ENCODE data around the gene FAM118A.

Gene FAM118A

DNA sequence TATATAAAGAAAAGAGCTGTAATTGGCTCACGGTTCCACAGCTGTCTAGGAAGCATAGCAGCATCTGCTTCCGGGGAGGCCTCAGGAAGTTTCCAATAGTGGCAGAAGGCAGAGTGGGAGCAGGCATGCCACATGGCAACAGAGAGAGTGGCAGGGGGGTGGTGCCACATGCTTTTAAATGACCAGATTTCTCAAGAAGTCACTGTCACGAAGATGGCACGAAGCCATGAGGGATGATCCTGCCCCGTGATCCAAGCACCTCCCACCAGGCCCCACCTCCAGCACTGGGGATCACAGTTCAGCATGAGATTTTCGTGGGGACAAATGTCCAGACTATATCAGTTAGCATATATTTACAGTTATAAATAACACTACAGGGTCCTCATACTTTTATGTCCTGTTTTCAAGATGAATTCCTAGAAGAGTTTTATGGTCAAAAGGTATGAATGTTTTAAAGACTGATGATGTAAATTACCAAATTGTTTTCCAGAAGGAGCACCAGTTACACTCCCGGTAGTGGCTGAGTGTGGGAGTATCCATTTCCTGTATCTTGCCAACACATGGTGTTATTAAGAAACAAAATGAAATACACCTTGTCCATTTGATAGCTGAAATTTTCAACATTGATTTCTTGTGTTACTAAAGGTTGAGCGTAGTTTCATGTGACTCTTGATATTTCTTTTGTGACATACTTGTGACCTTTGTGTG lies 19.2 kb downstream of the FAM118A start:
- peak overlapping the region; percentile 21 for H3K4me3 ChIP-seq (ENCODE audit: low read depth, low read length)
- no peaks in the 10 kb centered on the region for H3K36me3 ChIP-seq (ENCODE audit: control insufficient read depth, insufficient read depth, low read length)
- H2AFZ ChIP-seq: no peak overlapping the region
- peaks cover 3% of the 10 kb centered on the region for H3K4me1 ChIP-seq
- H3K9ac ChIP-seq: no peak overlapping the region
- no peaks in the 10 kb centered on the region for H3K79me2 ChIP-seq
- peak overlapping the region; percentile 16 for H3K4me2 ChIP-seq (ENCODE audit: low read length)
- no peaks in the 10 kb centered on the region for H3K9me3 ChIP-seq (ENCODE audit: control insufficient read depth, low read length)
- TF ChIP-seq, protein P1, sequence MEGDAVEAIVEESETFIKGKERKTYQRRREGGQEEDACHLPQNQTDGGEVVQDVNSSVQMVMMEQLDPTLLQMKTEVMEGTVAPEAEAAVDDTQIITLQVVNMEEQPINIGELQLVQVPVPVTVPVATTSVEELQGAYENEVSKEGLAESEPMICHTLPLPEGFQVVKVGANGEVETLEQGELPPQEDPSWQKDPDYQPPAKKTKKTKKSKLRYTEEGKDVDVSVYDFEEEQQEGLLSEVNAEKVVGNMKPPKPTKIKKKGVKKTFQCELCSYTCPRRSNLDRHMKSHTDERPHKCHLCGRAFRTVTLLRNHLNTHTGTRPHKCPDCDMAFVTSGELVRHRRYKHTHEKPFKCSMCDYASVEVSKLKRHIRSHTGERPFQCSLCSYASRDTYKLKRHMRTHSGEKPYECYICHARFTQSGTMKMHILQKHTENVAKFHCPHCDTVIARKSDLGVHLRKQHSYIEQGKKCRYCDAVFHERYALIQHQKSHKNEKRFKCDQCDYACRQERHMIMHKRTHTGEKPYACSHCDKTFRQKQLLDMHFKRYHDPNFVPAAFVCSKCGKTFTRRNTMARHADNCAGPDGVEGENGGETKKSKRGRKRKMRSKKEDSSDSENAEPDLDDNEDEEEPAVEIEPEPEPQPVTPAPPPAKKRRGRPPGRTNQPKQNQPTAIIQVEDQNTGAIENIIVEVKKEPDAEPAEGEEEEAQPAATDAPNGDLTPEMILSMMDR (IDR thresholded peaks at IDR 0.05): no peak
- H3K27ac ChIP-seq: peak overlapping the region; percentile 29
- no peaks in the 10 kb centered on the region for H3K27me3 ChIP-seq (ENCODE audit: control insufficient read depth, insufficient read depth, low read length)

DNA sequence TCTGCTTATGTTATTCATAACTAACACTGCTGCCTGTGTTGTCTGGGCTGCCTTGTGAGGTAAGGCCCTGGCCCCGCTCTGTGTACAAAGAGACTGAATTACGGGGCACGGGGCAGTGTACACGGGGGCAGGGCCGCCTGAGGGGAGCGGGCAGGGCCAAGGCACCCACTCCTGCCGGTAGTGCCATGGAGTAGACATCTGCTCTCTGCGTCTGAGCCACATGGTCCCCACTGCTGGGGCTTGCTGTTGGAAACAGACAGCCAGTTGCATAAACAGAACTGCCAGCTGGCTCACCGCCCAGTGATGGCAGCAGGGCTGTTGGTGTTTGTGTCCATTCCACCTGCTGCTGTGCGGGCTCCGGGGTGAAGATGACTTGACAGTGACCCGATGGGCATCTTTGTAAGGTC lies 19.8 kb downstream of the FAM118A start:
- H3K9ac ChIP-seq: no peak overlapping the region
- H2AFZ ChIP-seq: no peak overlapping the region
- peak overlapping the region; percentile 16 for H3K4me2 ChIP-seq (ENCODE audit: low read length)
- H3K36me3 ChIP-seq (ENCODE audit: control insufficient read depth, insufficient read depth, low read length): no peaks in the 10 kb centered on the region
- H3K9me3 ChIP-seq (ENCODE audit: control insufficient read depth, low read length): no peaks in the 10 kb centered on the region
- H3K27ac ChIP-seq: peak overlapping the region; percentile 29
- H3K27me3 ChIP-seq (ENCODE audit: control insufficient read depth, insufficient read depth, low read length): no peaks in the 10 kb centered on the region
- peak overlapping the region; percentile 21 for H3K4me3 ChIP-seq (ENCODE audit: low read depth, low read length)
- H3K79me2 ChIP-seq: no peaks in the 10 kb centered on the region
- TF ChIP-seq, protein P1 (IDR thresholded peaks at IDR 0.05): no peak
- peaks cover 3% of the 10 kb centered on the region for H3K4me1 ChIP-seq

DNA sequence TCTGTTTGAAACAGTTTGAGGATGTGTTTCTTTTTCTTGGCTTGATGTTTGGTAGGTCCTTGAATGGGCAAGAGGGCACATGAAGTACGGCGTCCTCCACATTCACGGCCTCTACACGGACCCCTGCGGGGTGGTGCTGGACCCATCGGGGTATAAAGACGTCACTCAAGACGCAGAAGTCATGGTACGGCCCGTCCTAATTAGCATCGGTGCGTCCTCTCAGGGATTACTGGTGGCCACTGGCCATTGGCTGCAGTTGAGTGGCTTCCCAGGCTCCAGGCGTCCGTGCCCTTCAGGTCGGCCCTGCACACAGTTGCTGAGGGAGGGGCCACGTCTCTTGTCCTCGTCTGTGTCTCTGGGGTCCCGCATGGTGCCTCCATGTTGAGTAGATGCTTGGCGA lies 20.8 kb downstream of the FAM118A start:
- Histone ChIP-seq H3K9ac (no peak overlapping the region), H2AFZ (no peak overlapping the region), H3K27ac (no peak overlapping the region), H3K9me3 (ENCODE audit: control insufficient read depth, low read length) (no peaks in the 10 kb centered on the region), H3K4me2 (ENCODE audit: low read length) (no peak overlapping the region), H3K79me2 (no peaks in the 10 kb centered on the region), H3K27me3 (ENCODE audit: control insufficient read depth, insufficient read depth, low read length) (no peaks in the 10 kb centered on the region), H3K4me1 (peaks cover 3% of the 10 kb centered on the region), H3K36me3 (ENCODE audit: control insufficient read depth, insufficient read depth, low read length) (no peaks in the 10 kb centered on the region), H3K4me3 (ENCODE audit: low read depth, low read length) (no peak overlapping the region)
- TF ChIP-seq, protein P1 (IDR thresholded peaks at IDR 0.05): no peak

DNA sequence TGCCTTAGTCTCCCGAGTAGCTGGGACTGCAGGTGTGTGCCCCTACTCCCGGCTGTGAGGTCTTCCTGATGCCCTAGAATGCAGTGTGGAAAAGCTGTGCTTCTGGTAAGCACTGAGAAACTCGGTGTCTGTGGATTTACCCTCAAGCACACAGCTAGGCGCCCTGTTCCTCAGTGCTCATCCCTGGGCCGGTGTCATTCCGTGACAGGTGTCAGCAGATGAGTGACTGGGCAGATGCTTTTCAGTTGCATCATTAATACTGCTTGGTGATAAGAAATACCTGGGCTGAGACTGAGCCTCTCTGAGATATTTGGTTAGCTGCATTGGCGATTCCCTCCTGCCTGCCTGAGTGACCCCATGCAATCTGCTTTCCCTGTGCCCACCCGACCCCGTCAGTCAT lies 21.8 kb downstream of the FAM118A start:
- no peaks in the 10 kb centered on the region for H3K27me3 ChIP-seq (ENCODE audit: control insufficient read depth, insufficient read depth, low read length)
- no peaks in the 10 kb centered on the region for H3K79me2 ChIP-seq
- H3K4me1 ChIP-seq: peaks cover 3% of the 10 kb centered on the region
- H3K9ac ChIP-seq: no peak overlapping the region
- H3K36me3 ChIP-seq (ENCODE audit: control insufficient read depth, insufficient read depth, low read length): no peaks in the 10 kb centered on the region
- H3K4me3 ChIP-seq (ENCODE audit: low read depth, low read length): no peak overlapping the region
- H2AFZ ChIP-seq: no peak overlapping the region
- TF ChIP-seq, protein P1 (IDR thresholded peaks at IDR 0.05): no peak
- no peak overlapping the region for H3K27ac ChIP-seq
- no peak overlapping the region for H3K4me2 ChIP-seq (ENCODE audit: low read length)
- H3K9me3 ChIP-seq (ENCODE audit: control insufficient read depth, low read length): no peaks in the 10 kb centered on the region

DNA sequence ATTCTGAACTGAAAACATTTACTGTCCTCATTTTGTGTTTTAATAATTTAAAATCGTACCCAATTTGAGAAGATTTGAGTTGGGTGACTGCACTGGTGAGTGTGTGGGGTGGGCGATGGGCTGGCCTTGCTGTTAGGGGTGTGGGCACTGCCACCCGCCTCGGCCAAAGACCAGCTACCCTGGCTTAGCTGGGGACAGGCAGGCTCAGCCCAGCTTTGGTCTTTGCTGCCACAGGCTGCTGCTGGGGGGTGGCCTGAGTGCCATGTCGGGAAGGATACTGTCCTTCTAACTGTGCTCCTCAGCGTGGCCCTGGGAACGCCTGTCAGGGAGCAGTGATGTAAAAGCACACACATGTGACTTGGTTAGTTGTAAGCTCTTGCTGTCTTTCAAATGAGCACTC lies 22.3 kb downstream of the FAM118A start:
- Histone ChIP-seq H3K9me3 (ENCODE audit: control insufficient read depth, low read length) (no peaks in the 10 kb centered on the region), H3K27me3 (ENCODE audit: control insufficient read depth, insufficient read depth, low read length) (no peaks in the 10 kb centered on the region), H3K4me2 (ENCODE audit: low read length) (no peak overlapping the region), H3K27ac (no peak overlapping the region), H2AFZ (no peak overlapping the region), H3K4me3 (ENCODE audit: low read depth, low read length) (no peak overlapping the region), H3K9ac (no peak overlapping the region), H3K36me3 (ENCODE audit: control insufficient read depth, insufficient read depth, low read length) (no peaks in the 10 kb centered on the region), H3K4me1 (peaks cover 3% of the 10 kb centered on the region), H3K79me2 (no peaks in the 10 kb centered on the region)
- TF ChIP-seq, protein P1 (IDR thresholded peaks at IDR 0.05): no peak

Data from parathyroid adenoma (tissue), 2 donors.